ENCODE measurements around the gene GSTO1.

GRCh38 chr10:104220522-104220921, 34.2 kb upstream of the GSTO1 start:
- TF ChIP-seq POLR2AphosphoS5 (IDR thresholded peaks at IDR 0.05; ENCODE audit: low read depth, low read length): no peak
- TF ChIP-seq TAF1 (IDR thresholded peaks at IDR 0.05; ENCODE audit: low read depth, low read length): no peak

Measured in GM12891 (cell line).